AG09309 (cell line): ENCODE data around the gene LY86.

Experiments used
- DNase-seq: peaks from one replicate; pipeline ENCODE4 v3.0.0-alpha.2; 2010; ENCODE audit warnings: low read depth
- H3K4me3 ChIP-seq: 2 replicates; pipeline ENCODE4 v1.5.1; 2011; ENCODE audit warnings: mild to moderate bottlenecking, low read depth, low read length, moderate library complexity; ENCODE audit not compliant: control insufficient read depth
- CTCF ChIP-seq: IDR thresholded peaks from 2 replicates; pipeline ENCODE4 v1.5.1; 2011; ENCODE audit warnings: mild to moderate bottlenecking, low read depth, low read length, inconsistent platforms; ENCODE audit not compliant: insufficient read depth, control insufficient read depth; ENCODE audit errors: missing control alignments

LY86 gene

GRCh38 chr6:6560909-6561308, 27.6 kb upstream of the LY86 start:
- TF ChIP-seq CTCF = no peak
- no peak overlapping the region for H3K4me3 ChIP-seq
- DNase-seq = no peak

DNA sequence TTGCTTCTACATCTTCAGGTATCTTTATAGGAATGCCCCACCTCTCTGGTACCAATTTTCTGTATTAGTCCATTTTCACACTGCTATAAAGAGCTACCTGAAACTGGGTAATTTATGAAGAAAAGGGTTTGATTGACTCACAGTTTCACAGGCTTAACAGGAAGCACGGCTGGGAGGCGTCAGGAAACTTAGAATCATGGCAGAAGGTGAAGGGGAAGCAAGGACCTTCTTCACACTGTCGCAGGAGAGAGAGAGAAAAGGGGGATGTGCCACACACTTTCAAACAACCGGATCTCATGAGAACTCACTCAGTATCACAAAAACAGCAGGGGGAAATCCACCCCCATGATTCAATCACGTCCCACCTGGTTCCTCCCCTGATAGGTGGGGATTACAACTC, 24.4 kb upstream of the LY86 start:
- no peak overlapping the region for H3K4me3 ChIP-seq
- no peak for TF ChIP-seq CTCF

DNA sequence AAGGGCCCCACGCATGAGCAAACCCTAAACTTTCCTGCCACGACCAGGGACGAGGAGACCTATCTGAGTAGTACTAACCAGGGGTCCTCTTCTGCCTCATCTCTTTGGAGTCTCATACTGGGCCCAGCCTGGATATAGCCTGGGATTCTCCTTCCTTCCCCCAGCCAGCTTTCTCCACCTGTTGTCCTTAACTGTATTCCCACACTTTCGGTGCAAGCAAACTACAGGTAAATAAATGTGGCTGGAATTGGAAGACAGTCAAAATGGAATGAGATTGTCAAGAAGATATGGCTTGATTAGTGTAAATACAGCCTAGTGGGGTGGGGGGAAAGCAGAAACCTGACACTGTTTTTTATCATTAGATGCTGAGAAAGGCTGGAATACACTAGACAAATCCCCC, 23.5 kb upstream of the LY86 start:
- no peak overlapping the region for H3K4me3 ChIP-seq
- no peak for TF ChIP-seq CTCF
- no peak for DNase-seq

More for the DNA sequence above, 24.4 kb upstream of the LY86 start:
- no peak for DNase-seq

DNA sequence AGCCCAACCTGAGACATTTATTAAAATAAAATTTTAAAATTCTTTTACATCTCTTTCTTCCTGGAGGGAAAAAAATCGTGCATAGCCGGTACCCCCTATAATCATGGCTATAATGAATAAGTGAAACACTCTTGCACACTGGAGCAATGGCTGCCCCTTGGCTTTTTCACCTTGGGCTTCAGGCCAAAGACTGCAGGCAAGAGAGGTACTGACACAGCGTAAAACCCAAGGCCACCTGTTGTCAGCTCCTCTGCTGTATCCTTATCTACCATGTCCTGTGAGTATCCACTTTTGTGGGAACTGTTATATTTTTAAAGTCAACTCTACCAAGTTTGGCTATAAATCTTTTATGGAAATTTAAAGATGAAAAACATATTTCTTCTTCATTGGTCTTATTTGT, 23.0 kb upstream of the LY86 start:
- no peak for TF ChIP-seq CTCF
- DNase-seq = no peak
- H3K4me3 ChIP-seq = no peak overlapping the region

DNA sequence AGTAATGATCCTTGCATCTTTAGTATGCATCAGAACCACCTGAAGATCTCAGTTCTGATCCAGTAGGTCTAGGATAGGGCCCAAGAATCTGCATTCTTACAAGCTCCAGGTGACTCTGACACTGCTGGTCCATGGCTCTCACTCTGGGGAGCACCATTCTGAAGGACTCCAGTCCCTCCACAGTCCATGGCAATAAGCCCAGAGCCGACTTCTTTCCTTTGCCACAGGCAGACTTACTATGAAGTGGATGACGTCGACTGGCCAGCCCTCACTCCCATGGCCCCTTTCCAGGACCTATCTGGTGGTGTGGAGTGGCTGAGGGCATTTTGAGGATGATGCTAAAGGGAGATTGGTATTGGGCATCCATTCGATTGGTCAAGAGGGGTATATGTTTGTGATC, 21.8 kb upstream of the LY86 start:
- TF ChIP-seq CTCF = no peak
- no peak for DNase-seq
- H3K4me3 ChIP-seq = no peak overlapping the region

GRCh38 chr6:6569096-6569810, 19.3 kb upstream of the LY86 start:
- TF ChIP-seq CTCF = no peak
- H3K4me3 ChIP-seq = no peak overlapping the region
- DNase-seq = no peak

GRCh38 chr6:6569811-6570164, 18.7 kb upstream of the LY86 start:
- no peak overlapping the region for H3K4me3 ChIP-seq
- no peak for DNase-seq
- no peak for TF ChIP-seq CTCF
